Measurements from ENCODE around the gene ZNF277.

Gene ZNF277

GRCh38 chr7:112255388-112255720 lies 48.9 kb downstream of the ZNF277 start:
- DNase-seq = no peak

GRCh38 chr7:112257073-112257472 lies 50.6 kb downstream of the ZNF277 start:
- no peak for DNase-seq

GRCh38 chr7:112260911-112261310 lies 54.4 kb downstream of the ZNF277 start:
- no peak for DNase-seq

GRCh38 chr7:112262036-112262435 lies 55.5 kb downstream of the ZNF277 start:
- DNase-seq = no peak

GRCh38 chr7:112262855-112263487 lies 56.5 kb downstream of the ZNF277 start:
- no peak for DNase-seq

GRCh38 chr7:112263519-112263918 lies 57.0 kb downstream of the ZNF277 start:
- DNase-seq = no peak

- DNase-seq = no peak
Measured at GRCh38 chr7:112266141-112266540, 59.6 kb downstream of the ZNF277 start.

- DNase-seq = no peak
Measured at GRCh38 chr7:112266595-112267270, 60.2 kb downstream of the ZNF277 start.

GRCh38 chr7:112267944-112268691 lies 61.6 kb downstream of the ZNF277 start:
- no peak for DNase-seq

GRCh38 chr7:112271162-112271561 lies 64.7 kb downstream of the ZNF277 start:
- DNase-seq = no peak

- DNase-seq = no peak
Measured at GRCh38 chr7:112272921-112273561, 66.5 kb downstream of the ZNF277 start.

GRCh38 chr7:112279042-112279441 lies 72.5 kb downstream of the ZNF277 start:
- DNase-seq = no peak

GRCh38 chr7:112280267-112280666 lies 73.8 kb downstream of the ZNF277 start:
- DNase-seq = no peak

- DNase-seq = no peak
Measured at GRCh38 chr7:112282476-112283188, 76.1 kb downstream of the ZNF277 start.

- no peak for DNase-seq
Measured at GRCh38 chr7:112283382-112283910, 77.0 kb downstream of the ZNF277 start.

- no peak for DNase-seq
Measured at GRCh38 chr7:112286250-112287086, 80.0 kb downstream of the ZNF277 start.

- no peak for DNase-seq
Measured at GRCh38 chr7:112288301-112288700, 81.8 kb downstream of the ZNF277 start.

GRCh38 chr7:112290065-112290464 lies 83.6 kb downstream of the ZNF277 start:
- no peak for DNase-seq

- no peak for DNase-seq
Measured at GRCh38 chr7:112292162-112292561, 85.7 kb downstream of the ZNF277 start.

GRCh38 chr7:112293416-112293815 lies 86.9 kb downstream of the ZNF277 start:
- DNase-seq = no peak

GRCh38 chr7:112296432-112296831 lies 89.9 kb downstream of the ZNF277 start:
- DNase-seq = no peak

- no peak for DNase-seq
Measured at GRCh38 chr7:112297681-112298080, 91.2 kb downstream of the ZNF277 start.

Data from stimulated activated CD4-positive, alpha-beta T cell treated with anti-CD3 and anti-CD28 coated beads, Interleukin-4, amount 100 ng/mL, for 4 hours (primary cell).